NCI-H146 (cell line): ENCODE data around the gene S100A4.
"Not testable (repeated sequence)": the region's sequence is repeated elsewhere in the genome, so short reads cannot be mapped to it uniquely, and the experiment has no call there.

Experiments
- DNase-seq: peaks from one replicate; lab custom pipeline; 2025; lab: John Stamatoyannopoulos, UW

S100A4 gene

GRCh38 chr1:153567621-153568366 is 22.2 kb upstream of the S100A4 start:
- no peak for DNase-seq

DNA sequence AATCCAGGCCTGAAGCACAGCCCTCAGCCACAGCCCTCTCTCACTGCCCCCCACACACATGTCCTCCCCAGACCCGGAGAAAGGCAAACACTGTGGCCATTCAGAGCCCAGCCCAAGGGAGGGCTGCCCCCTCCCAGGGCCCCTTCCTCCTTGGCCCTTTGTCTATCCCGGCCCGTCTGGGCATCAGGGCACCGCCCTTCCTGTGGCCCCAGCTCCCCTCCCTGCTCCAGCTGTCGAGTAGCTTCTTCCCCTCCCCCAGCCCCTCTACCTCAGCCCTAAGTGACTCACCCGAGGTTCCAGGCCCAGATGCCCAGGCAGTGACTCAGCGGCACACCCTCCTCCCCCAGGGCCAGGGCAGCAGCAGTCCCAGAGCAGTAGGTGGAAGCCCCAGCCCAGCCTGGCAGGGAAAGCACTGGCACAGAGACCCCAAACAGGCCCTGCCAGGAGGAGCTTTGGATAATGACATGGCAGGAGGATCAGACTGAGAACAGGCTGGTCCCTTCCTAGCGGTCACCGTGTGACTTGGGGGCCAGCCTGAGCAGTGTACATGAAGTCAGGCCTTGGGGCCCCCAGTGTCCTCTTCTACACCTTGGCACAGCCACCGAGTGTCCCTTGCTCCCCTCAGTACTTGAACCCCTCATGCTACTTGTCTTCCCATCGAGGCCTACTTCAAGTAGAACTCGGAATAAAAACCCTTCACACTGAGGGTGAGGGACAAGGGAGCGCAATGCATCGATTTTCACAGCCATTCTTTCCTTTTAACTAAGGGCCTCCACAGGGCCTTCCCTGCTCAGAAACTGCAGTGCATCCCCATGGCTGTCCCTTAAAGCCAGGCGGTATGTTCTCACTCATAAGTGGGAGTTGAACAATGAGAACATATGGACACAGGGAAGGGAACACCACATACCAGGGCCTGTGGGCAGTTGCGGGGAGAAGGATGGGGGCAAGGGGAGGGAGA is 21.1 kb upstream of the S100A4 start:
- DNase-seq, result peak; percentile 72

DNA sequence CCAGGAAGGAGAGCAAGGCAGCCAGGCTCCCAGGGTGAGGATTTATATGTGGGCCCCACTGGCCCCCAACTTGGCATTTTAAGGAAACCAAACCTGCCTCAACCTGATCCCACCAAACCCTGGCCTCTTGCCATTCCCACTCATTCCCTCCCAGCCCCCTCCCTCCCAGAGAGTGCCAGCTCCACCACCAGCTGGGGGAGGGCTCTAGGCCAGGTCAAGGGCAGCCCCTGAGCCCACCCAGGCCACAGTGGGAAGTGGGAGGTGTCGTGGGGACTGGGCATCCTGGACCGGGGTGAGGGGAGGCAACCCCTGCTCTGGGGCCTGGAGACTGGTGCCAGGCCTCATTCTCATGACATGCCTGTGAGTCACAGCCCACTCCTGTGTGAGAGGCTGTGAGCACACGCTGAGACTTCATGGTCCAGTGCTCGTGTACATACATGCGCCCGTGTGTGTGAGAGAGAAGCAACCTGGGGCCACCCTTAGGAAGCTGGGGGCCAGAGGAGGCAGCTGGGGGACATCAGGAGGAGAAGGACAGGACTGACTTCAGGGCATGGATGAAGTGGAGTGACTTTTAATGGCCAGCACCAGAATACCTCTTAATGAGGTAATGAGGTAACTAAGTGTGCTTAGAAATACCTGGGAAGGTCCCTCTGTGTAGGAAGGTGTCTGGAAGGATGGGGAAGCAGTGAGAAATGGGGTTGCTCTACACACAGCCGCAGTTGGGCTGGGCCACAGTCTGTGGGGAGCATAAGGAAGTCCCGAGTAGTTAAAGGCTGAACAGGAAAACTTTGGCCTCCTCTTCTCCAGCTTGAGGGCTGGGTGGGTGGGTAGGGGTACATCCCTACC is 20.1 kb upstream of the S100A4 start, which contains the start of gene S100A2:
TSS of gene S100A2 (minus strand) at position 316 of the 846 bp plus-strand sequence. CDS start 1,967 bp downstream, outside the sequence.
- peak; percentile 11 for DNase-seq

DNA sequence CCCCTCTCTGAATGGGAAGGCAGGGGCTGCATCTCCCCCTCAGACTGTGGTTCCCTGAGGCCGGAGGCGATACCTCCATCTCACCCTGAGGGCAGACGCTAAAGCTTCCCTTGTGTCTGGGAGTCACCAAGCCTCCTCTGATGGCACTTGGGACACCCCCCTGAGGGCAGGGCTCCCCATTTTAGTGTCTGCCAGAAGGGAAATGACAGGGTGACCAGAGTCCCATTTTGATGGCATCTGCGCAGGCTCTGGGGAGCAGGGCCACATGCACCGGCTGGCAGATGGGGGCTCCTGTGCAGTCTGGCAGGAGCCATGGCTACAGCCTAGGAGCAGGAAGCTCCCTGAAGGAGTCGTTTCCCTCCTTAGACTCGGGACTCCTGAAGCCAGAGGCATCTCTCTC is 18.4 kb upstream of the S100A4 start:
- no peak for DNase-seq

- DNase-seq, result no peak
Measured at GRCh38 chr1:153563483-153563901, 17.9 kb upstream of the S100A4 start.

DNA sequence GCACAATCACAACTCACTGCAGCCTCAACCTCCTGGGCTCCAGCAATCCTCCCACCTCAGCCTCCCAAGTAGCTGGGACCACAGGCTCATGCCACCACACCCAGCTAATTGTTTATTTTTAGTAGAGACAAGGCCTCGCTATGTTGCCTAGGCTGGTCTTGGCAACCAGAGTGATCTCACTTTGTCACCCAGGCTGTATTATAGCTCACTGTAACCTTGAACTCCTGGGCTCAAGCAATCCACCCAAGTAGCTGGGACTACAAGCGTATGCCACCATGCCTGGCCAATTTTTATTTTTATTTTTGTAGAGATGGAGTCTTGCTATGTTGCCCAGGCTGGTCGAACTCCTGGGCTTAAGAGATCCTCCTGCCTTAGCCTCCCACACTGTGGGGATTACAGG is 16.4 kb upstream of the S100A4 start:
- DNase-seq, result not testable (repeated sequence)

GRCh38 chr1:153561466-153561985 is 15.9 kb upstream of the S100A4 start:
- DNase-seq, result peak; percentile 6

GRCh38 chr1:153560771-153561465 is 15.3 kb upstream of the S100A4 start:
- no peak for DNase-seq

- no peak for DNase-seq
Measured at GRCh38 chr1:153560241-153560640, 14.6 kb upstream of the S100A4 start.

GRCh38 chr1:153557877-153558276 is 12.3 kb upstream of the S100A4 start:
- no peak for DNase-seq

DNA sequence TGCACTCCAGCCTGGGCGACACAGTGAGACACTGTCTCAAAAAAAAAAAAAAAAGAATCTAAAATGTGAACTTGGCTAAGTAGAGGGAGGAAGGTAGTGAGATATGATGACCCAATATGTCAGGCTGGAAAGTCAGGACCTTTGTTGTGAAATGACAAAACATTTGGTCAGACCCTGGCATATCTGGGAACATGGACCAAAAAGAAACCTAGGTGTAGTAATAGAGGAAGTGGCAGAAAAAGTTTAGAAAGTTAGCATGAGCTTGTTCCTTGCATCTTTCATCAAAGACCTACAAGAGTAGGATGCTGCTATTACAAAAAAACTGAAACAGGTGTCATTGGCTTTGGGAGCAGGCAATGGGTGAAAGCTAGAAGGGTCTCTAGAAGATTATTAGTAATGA is 10.7 kb upstream of the S100A4 start:
- no peak for DNase-seq

DNA sequence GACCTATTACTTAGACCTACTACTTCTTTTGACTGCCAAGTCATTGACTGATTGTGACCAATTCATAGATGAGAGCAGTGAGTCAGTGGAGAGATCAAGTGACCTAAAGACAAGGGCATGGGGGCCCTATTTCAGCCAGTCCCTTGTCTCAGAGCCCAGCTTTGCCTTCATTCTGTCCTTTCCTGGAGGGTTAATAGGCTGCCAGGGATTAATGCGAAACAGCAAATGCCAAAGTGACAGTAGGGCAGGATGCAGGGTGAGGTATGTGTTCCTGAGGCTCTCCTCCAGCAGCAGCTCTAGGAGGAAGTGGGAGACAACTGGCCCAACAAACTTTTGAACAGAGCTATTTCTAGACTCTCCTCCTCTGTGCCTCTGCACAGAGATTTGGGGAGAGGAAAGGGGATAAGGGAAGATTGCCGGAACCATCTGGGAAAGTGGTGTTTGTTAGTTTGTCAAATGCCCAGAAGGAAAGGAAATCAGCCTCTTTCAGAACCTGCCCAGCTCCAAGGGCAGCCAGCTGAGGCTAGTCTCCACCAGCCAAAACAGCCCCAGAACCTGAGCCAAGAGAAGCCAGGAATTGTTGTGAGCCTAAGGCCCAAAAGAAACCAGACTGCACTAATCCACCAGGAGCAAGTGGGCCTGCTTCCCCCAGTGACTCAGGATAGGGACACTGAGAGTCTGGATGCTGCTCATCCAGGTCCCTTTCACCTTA is 8.4 kb upstream of the S100A4 start:
- no peak for DNase-seq

GRCh38 chr1:153553096-153553495 is 7.5 kb upstream of the S100A4 start:
- no peak for DNase-seq

DNA sequence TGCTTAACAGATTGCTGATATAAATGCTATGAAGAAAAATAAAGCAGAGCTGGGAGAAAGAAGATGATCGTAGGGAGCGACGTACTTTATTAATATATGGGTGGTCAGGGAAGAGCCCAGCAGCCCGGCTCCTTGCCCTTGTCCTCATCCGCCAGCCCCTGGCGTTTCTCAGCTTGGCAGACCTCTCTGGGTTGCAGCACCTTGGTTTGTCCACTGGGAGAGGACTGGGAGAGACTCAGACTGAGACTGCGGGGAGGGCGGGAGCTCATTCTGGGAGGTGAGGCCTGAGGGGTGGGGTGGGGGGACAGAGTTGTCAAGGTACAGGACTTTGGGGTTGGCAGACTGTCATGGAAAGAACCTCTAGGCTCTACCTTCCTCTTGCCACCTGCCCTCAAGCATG is 6.7 kb upstream of the S100A4 start:
- DNase-seq, result no peak

DNA sequence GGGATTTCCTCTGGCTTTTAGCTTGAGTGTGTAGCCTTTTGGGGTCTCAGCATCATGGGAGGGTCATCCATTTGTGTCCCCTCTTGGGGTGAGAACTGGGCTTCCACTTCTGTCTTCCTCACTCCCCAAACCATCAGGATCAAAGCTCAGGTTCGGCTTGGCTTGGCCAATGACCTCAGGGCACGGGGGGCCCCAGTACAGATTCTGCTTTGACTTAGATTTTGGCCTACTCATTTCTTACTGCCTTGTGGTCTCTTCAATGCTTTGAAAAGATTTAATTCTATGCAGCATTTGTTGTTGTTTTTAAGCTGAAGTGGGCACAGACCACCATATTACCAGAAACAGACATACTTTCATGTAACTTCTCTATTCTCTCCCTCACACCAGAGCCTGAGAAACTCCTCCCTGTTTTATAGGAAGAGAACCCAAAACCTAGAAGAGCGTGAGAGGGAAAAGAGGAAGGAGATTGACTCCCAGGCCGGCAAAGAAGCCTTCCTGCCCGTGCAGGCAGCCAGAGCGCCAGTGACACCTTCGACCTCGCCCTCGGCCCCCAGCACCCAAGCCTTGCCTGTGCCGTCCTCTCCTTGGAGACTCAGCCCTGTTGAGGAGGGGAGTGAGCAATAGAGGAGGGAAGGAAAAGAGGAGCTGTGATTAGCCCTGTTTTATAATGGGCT is 5.4 kb upstream of the S100A4 start:
- DNase-seq, result no peak

DNA sequence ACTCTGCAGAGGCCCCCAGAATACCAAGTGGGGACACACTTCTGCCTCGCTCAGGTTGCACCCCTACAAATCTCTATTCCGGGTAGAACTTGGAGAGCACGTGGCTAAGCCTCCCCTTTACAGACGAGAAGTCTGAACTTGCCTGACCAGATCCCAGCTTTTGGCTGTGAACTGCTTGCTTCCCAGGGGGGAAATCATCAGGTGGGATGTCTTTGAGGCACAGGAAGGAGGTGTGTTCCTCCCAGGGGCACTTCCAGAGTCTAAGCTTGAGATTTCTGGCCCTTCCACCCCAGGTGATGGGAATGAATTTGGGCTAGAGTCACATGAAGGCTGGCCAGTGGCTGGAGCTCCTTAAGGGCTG is 4.8 kb upstream of the S100A4 start:
- DNase-seq, result no peak

GRCh38 chr1:153549741-153550397 is 4.3 kb upstream of the S100A4 start:
- peak; percentile 52 for DNase-seq

- DNase-seq, result no peak
Measured at GRCh38 chr1:153548722-153549688, 3.4 kb upstream of the S100A4 start, which contains the start of gene S100A3. S100A3 (minus strand) TSS chr1:153549258; CDS start chr1:153548485, 773 bp downstream.
